ENCODE results near the gene ASTN2. TPM values are rescaled to one million over a fixed set of nuclear protein-coding genes. Genes with fewer than 3 reads are reported as not detected.

The ASTN2 gene
- total and polyA plus RNA-seq, 2 experiments from 2014 or later = 7.0 to 24.6 TPM

- no peak for ATAC-seq
- no peak overlapping the region for H2AFZ ChIP-seq
- H3K79me2 ChIP-seq (replicated peaks; ENCODE audit: insufficient read depth) = no peaks in the 10 kb centered on the region
- H3K36me3 ChIP-seq (ENCODE audit: insufficient read depth) = no peaks in the 10 kb centered on the region
- TF ChIP-seq, protein P1, sequence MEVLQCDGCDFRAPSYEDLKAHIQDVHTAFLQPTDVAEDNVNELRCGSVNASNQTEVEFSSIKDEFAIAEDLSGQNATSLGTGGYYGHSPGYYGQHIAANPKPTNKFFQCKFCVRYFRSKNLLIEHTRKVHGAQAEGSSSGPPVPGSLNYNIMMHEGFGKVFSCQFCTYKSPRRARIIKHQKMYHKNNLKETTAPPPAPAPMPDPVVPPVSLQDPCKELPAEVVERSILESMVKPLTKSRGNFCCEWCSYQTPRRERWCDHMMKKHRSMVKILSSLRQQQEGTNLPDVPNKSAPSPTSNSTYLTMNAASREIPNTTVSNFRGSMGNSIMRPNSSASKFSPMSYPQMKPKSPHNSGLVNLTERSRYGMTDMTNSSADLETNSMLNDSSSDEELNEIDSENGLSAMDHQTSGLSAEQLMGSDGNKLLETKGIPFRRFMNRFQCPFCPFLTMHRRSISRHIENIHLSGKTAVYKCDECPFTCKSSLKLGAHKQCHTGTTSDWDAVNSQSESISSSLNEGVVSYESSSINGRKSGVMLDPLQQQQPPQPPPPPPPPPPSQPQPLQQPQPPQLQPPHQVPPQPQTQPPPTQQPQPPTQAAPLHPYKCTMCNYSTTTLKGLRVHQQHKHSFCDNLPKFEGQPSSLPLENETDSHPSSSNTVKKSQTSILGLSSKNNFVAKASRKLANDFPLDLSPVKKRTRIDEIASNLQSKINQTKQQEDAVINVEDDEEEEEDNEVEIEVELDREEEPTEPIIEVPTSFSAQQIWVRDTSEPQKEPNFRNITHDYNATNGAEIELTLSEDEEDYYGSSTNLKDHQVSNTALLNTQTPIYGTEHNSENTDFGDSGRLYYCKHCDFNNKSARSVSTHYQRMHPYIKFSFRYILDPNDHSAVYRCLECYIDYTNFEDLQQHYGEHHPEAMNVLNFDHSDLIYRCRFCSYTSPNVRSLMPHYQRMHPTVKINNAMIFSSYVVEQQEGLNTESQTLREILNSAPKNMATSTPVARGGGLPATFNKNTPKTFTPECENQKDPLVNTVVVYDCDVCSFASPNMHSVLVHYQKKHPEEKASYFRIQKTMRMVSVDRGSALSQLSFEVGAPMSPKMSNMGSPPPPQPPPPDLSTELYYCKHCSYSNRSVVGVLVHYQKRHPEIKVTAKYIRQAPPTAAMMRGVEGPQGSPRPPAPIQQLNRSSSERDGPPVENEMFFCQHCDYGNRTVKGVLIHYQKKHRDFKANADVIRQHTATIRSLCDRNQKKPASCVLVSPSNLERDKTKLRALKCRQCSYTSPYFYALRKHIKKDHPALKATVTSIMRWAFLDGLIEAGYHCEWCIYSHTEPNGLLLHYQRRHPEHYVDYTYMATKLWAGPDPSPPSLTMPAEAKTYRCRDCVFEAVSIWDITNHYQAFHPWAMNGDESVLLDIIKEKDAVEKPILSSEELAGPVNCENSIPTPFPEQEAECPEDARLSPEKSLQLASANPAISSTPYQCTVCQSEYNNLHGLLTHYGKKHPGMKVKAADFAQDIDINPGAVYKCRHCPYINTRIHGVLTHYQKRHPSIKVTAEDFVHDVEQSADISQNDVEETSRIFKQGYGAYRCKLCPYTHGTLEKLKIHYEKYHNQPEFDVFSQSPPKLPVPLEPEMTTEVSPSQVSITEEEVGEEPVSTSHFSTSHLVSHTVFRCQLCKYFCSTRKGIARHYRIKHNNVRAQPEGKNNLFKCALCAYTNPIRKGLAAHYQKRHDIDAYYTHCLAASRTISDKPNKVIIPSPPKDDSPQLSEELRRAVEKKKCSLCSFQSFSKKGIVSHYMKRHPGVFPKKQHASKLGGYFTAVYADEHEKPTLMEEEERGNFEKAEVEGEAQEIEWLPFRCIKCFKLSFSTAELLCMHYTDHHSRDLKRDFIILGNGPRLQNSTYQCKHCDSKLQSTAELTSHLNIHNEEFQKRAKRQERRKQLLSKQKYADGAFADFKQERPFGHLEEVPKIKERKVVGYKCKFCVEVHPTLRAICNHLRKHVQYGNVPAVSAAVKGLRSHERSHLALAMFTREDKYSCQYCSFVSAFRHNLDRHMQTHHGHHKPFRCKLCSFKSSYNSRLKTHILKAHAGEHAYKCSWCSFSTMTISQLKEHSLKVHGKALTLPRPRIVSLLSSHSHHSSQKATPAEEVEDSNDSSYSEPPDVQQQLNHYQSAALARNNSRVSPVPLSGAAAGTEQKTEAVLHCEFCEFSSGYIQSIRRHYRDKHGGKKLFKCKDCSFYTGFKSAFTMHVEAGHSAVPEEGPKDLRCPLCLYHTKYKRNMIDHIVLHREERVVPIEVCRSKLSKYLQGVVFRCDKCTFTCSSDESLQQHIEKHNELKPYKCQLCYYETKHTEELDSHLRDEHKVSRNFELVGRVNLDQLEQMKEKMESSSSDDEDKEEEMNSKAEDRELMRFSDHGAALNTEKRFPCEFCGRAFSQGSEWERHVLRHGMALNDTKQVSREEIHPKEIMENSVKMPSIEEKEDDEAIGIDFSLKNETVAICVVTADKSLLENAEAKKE (CRISPR knock-in tag; IDR thresholded peaks at IDR 0.05) = no peak
- TF ChIP-seq EZH2phosphoT487 (IDR thresholded peaks at IDR 0.05; ENCODE audit: unreplicated experiment) = no peak
- no peak for TF ChIP-seq EZH2 (IDR thresholded peaks at IDR 0.05; ENCODE audit: low read depth, unreplicated experiment)
- TF ChIP-seq POLR2AphosphoS5 (IDR thresholded peaks at IDR 0.05; ENCODE audit: low read depth) = no peak
- no peak for TF ChIP-seq NANOG (IDR thresholded peaks at IDR 0.05; ENCODE audit: borderline replicate concordance)
- TF ChIP-seq, protein P2, sequence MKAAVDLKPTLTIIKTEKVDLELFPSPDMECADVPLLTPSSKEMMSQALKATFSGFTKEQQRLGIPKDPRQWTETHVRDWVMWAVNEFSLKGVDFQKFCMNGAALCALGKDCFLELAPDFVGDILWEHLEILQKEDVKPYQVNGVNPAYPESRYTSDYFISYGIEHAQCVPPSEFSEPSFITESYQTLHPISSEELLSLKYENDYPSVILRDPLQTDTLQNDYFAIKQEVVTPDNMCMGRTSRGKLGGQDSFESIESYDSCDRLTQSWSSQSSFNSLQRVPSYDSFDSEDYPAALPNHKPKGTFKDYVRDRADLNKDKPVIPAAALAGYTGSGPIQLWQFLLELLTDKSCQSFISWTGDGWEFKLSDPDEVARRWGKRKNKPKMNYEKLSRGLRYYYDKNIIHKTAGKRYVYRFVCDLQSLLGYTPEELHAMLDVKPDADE (IDR thresholded peaks at IDR 0.05) = no peak
- TF ChIP-seq, protein P3, sequence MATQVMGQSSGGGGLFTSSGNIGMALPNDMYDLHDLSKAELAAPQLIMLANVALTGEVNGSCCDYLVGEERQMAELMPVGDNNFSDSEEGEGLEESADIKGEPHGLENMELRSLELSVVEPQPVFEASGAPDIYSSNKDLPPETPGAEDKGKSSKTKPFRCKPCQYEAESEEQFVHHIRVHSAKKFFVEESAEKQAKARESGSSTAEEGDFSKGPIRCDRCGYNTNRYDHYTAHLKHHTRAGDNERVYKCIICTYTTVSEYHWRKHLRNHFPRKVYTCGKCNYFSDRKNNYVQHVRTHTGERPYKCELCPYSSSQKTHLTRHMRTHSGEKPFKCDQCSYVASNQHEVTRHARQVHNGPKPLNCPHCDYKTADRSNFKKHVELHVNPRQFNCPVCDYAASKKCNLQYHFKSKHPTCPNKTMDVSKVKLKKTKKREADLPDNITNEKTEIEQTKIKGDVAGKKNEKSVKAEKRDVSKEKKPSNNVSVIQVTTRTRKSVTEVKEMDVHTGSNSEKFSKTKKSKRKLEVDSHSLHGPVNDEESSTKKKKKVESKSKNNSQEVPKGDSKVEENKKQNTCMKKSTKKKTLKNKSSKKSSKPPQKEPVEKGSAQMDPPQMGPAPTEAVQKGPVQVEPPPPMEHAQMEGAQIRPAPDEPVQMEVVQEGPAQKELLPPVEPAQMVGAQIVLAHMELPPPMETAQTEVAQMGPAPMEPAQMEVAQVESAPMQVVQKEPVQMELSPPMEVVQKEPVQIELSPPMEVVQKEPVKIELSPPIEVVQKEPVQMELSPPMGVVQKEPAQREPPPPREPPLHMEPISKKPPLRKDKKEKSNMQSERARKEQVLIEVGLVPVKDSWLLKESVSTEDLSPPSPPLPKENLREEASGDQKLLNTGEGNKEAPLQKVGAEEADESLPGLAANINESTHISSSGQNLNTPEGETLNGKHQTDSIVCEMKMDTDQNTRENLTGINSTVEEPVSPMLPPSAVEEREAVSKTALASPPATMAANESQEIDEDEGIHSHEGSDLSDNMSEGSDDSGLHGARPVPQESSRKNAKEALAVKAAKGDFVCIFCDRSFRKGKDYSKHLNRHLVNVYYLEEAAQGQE (IDR thresholded peaks at IDR 0.05; ENCODE audit: unreplicated experiment) = no peak
- no peak for TF ChIP-seq ZNF331 (CRISPR knock-in tag; IDR thresholded peaks at IDR 0.05; ENCODE audit: low read depth)
- no peak for TF ChIP-seq CTCF (conservative IDR thresholded peaks at IDR 0.05; ENCODE audit: low read depth in 2 of 2)
- TF ChIP-seq ZNF114 (CRISPR knock-in tag; IDR thresholded peaks at IDR 0.05) = no peak
- no peak for TF ChIP-seq CREB1 (CRISPR knock-in tag; IDR thresholded peaks at IDR 0.05; ENCODE audit: low read depth)
- TF ChIP-seq STAT1 (IDR thresholded peaks at IDR 0.05; ENCODE audit: unreplicated experiment) = no peak
- no peak for TF ChIP-seq JUNB (IDR thresholded peaks at IDR 0.05; ENCODE audit: unreplicated experiment)
- H3K4me3 ChIP-seq = no peak overlapping the region
- no peak overlapping the region for H3K4me2 ChIP-seq
- no peak overlapping the region for H3K27ac ChIP-seq (ENCODE audit: low read depth)
- H3F3A ChIP-seq (replicated peaks; ENCODE audit: low read depth) = no peaks in the 10 kb centered on the region
- no peak for DNase-seq (ENCODE audit: low spot score)
- Mint-ChIP-seq H3K27ac (no peak overlapping the region), H3K4me3 (no peak overlapping the region), H3K36me3 (ENCODE audit: low read depth) (no peaks in the 10 kb centered on the region), H3K27me3 (ENCODE audit: insufficient read depth, low read depth, poor library complexity) (no peaks in the 10 kb centered on the region), H3K4me1 (peaks cover 7% of the 10 kb centered on the region; the same call in 2 of the 3 replicates), H3K9me3 (no peaks in the 10 kb centered on the region)
- H4K20me1 ChIP-seq (replicated peaks; ENCODE audit: insufficient read depth) = no peaks in the 10 kb centered on the region
- H3K27me3 ChIP-seq (ENCODE audit: insufficient read depth) = no peaks in the 10 kb centered on the region
- H3K4me1 ChIP-seq (ENCODE audit: insufficient read depth) = 0 out of 2 replicates have a peak, but pooled peaks cover 9% of the 10 kb centered on the region
- no peaks in the 10 kb centered on the region for H3K9me2 ChIP-seq (ENCODE audit: insufficient read depth)
Observed at GRCh38 chr9:116813031-116813300, 601.9 kb downstream of the ASTN2 start.

Measured in GM23338 (cell line).